Loucy (cell line): ENCODE results near the gene IGF2.

Experiments used
- EZH2phosphoT487 ChIP-seq: fragments of 200-600 bp; IDR thresholded peaks from 2 replicates; pipeline ENCODE4 v1.6.1; 2018; ENCODE audit warnings: antibody characterized with exemption, mild to moderate bottlenecking, moderate library complexity, borderline replicate concordance
- TF ChIP-seq, protein P1 (sequence below): fragments of 200-600 bp; sonication (generic); conservative IDR thresholded peaks from 2 replicates; pipeline ENCODE4 v1.5.1; 2014; ENCODE audit warnings: mild to moderate bottlenecking, antibody characterized with exemption, low read length

DNA sequence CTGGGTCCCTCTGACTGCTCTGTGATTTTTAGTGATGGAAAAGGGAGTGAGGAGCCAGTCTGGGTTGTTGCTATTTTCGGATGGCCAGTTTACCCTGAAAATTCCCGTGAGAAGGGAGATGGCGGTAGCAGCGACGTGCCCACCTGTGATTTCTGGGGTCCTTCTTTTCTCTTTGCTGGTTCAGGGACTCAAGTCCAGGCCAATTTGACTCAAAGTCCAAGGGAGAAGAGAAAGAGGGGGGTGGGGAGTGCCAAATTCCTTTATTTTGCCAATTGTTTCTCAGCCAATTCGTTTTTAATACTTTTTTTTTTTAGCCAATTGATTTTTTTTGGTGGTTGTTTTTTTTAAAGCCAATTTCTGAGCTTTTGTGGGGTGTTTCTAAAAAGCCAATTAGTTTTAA, 6.9 kb downstream of the IGF2 start:
- TF ChIP-seq, protein P1, sequence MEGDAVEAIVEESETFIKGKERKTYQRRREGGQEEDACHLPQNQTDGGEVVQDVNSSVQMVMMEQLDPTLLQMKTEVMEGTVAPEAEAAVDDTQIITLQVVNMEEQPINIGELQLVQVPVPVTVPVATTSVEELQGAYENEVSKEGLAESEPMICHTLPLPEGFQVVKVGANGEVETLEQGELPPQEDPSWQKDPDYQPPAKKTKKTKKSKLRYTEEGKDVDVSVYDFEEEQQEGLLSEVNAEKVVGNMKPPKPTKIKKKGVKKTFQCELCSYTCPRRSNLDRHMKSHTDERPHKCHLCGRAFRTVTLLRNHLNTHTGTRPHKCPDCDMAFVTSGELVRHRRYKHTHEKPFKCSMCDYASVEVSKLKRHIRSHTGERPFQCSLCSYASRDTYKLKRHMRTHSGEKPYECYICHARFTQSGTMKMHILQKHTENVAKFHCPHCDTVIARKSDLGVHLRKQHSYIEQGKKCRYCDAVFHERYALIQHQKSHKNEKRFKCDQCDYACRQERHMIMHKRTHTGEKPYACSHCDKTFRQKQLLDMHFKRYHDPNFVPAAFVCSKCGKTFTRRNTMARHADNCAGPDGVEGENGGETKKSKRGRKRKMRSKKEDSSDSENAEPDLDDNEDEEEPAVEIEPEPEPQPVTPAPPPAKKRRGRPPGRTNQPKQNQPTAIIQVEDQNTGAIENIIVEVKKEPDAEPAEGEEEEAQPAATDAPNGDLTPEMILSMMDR: no peak
- no peak for TF ChIP-seq EZH2phosphoT487
